ENCODE data around the gene CACHD1. TPM values are rescaled to one million over a fixed set of nuclear protein-coding genes. Genes with fewer than 3 reads are reported as not detected.

The CACHD1 gene
- total and polyA plus RNA-seq, 8 donors = 2.9 to 7.1 (median 5.2) TPM

DNA sequence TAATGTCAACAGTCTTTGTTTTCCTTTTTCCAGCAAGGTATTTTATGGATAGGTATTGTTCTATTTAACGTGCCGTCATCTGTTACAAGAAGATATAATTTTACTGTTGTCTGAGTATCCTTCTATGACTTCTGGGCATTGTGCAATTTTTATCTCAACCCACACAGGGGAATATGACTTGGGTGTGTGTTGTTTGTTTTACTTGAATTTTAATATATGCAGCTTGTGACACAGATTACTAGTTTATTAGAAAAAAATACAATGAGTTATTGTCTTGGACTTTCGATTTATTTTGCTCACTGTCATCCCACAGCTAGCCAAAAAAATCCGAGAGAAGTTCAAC is 111.9 kb downstream of the CACHD1 start:
- H3K27me3 ChIP-seq = no peaks in the 10 kb centered on the region
- DNase-seq (no peak), ATAC-seq (no peak), FAIRE-seq (no peak)
- peaks cover 0 to 9% (median 0%) of the 10 kb centered on the region in 3 donors for H3K4me1 ChIP-seq
- TF ChIP-seq CTCF (IDR thresholded peaks at IDR 0.05) = no peak
- intact Hi-C loops (cut with DNase I) = no loop called here
- WGBS, 2 donors = 83 to 86% methylated on average over 4 of the region's 4 CpGs
- H3K4me3 ChIP-seq = no peak overlapping the region
- no peaks in the 10 kb centered on the region for H3K9me3 ChIP-seq
- H3K36me3 ChIP-seq = no peaks in the 10 kb centered on the region
- H3K27ac ChIP-seq = no peak overlapping the region

GRCh38 chr1:64584479-64584878 is 114.5 kb downstream of the CACHD1 start:
- Histone ChIP-seq H3K27me3 (no peaks in the 10 kb centered on the region), H3K4me1 (peaks cover 0 to 9% (median 0%) of the 10 kb centered on the region in 3 donors), H3K4me3 (no peak overlapping the region), H3K27ac (no peak overlapping the region), H3K9me3 (no peaks in the 10 kb centered on the region), H3K36me3 (no peaks in the 10 kb centered on the region)
- FAIRE-seq = no peak
- no peak for DNase-seq
- ATAC-seq = no peak
- intact Hi-C loops (cut with DNase I) = no loop called here
- TF ChIP-seq CTCF (IDR thresholded peaks at IDR 0.05) = no peak
- 77 to 84% methylated on average over 1 of the region's 1 CpG for WGBS, 2 donors

- no peaks in the 10 kb centered on the region for H3K27me3 ChIP-seq
- H3K36me3 ChIP-seq = no peaks in the 10 kb centered on the region
- intact Hi-C loops (cut with DNase I) = no loop called here
- FAIRE-seq (no peak), DNase-seq (no peak), ATAC-seq (no peak)
- H3K9me3 ChIP-seq = no peaks in the 10 kb centered on the region
- TF ChIP-seq CTCF (IDR thresholded peaks at IDR 0.05) = no peak
- H3K4me3 ChIP-seq = no peak overlapping the region
- no peak overlapping the region for H3K27ac ChIP-seq
- no peaks in the 10 kb centered on the region for H3K4me1 ChIP-seq
These were observed 118.9 kb downstream of the CACHD1 start for GRCh38 chr1:64588876-64589275.

GRCh38 chr1:64590316-64590715 is 120.4 kb downstream of the CACHD1 start:
- ATAC-seq = no peak
- H3K27ac ChIP-seq = no peak overlapping the region
- intact Hi-C loops (cut with DNase I) = no loop called here
- no peaks in the 10 kb centered on the region for H3K27me3 ChIP-seq
- no peaks in the 10 kb centered on the region for H3K9me3 ChIP-seq
- TF ChIP-seq CTCF (IDR thresholded peaks at IDR 0.05) = no peak
- WGBS, 2 donors = 91 to 96% methylated on average over 1 of the region's 1 CpG
- H3K36me3 ChIP-seq = no peaks in the 10 kb centered on the region
- no peak for DNase-seq
- FAIRE-seq = peak; percentile 5
- peaks cover 0 to 2% (median 0%) of the 10 kb centered on the region in 3 donors for H3K4me1 ChIP-seq
- H3K4me3 ChIP-seq = no peak overlapping the region

- 70 to 76% methylated on average over 4 of the region's 4 CpGs for WGBS, 2 donors
- no peaks in the 10 kb centered on the region for H3K9me3 ChIP-seq
- no peak overlapping the region for H3K4me3 ChIP-seq
- intact Hi-C loops (cut with DNase I) = no loop called here
- FAIRE-seq (no peak), DNase-seq (no peak), ATAC-seq (no peak)
- no peak for TF ChIP-seq CTCF (IDR thresholded peaks at IDR 0.05)
- H3K27ac ChIP-seq = no peak overlapping the region
- H3K36me3 ChIP-seq = no peaks in the 10 kb centered on the region
- H3K4me1 ChIP-seq = peaks cover 0 to 21% (median 10%) of the 10 kb centered on the region in 3 donors
- no peaks in the 10 kb centered on the region for H3K27me3 ChIP-seq
These were observed 124.5 kb downstream of the CACHD1 start for GRCh38 chr1:64594446-64594845.
